SIG-M5 treated with dmso at 0.1 percent for 504 hours (cell line): ENCODE results near the gene ERG.

Source experiments
- DNase-seq: peaks from one replicate; lab custom pipeline; 2025; ENCODE audit not compliant: unreplicated experiment; lab: John Stamatoyannopoulos, UW

ERG gene

GRCh38 chr21:38361324-38361723 lies 137.0 kb downstream of the ERG start:
- no peak for DNase-seq

GRCh38 chr21:38359835-38360234 lies 138.4 kb downstream of the ERG start:
- DNase-seq, result no peak

GRCh38 chr21:38359090-38359489 lies 139.2 kb downstream of the ERG start:
- no peak for DNase-seq

GRCh38 chr21:38358666-38359065 lies 139.6 kb downstream of the ERG start:
- no peak for DNase-seq

DNA sequence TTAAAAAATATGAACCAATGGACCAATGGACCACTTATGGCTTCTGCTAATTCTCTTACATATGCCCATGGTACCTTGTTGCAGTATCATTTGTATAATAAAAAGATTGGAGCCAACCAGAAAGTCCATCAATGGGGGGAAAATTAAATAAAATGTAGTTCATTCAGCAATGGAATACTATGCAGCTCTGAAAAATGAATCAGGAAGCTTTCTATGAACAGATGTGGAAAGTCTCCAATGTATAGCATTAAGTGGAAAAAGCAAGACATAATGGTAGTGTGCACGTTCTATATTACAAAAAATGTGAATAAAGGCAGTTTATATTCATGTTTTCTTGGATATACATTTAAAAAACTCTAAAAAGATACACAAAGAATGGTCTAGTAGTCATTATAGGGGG lies 140.2 kb downstream of the ERG start:
- no peak for DNase-seq

DNA sequence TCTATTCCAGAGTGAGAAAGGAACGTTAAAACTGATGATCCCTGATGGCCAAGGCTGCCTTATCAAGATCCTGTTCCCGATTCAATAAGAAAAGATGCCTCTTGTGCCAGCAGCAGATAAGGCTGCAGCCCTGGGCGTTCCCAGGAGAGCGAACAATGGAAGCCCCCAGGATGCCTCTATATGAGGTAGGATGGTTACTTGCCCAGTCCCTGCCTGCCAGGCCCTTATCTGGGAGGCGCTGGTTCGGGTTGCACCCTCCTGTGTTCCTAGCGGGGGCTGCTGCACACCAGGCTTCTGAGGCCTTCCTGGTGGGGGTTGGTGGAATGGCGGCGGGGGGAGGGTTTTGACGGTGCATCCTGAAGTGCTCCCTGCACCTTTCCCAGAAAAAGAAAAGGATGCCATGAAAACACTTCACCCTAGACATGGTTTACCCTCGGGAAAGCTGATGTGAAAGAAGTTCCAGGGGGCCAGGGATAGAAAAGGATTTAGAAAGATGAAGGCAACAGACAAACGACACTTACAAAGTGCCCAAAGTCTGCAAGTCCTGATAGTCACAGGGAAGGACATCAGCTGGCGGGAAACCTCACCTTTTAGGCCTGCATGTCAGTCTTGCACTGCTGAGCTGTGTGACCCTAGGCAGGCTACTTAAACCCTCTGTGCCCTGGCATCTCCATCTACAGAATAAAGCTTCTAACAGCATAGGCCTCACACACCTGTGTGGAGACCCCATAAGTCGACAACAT lies 141.2 kb downstream of the ERG start:
- DNase-seq, result no peak

DNA sequence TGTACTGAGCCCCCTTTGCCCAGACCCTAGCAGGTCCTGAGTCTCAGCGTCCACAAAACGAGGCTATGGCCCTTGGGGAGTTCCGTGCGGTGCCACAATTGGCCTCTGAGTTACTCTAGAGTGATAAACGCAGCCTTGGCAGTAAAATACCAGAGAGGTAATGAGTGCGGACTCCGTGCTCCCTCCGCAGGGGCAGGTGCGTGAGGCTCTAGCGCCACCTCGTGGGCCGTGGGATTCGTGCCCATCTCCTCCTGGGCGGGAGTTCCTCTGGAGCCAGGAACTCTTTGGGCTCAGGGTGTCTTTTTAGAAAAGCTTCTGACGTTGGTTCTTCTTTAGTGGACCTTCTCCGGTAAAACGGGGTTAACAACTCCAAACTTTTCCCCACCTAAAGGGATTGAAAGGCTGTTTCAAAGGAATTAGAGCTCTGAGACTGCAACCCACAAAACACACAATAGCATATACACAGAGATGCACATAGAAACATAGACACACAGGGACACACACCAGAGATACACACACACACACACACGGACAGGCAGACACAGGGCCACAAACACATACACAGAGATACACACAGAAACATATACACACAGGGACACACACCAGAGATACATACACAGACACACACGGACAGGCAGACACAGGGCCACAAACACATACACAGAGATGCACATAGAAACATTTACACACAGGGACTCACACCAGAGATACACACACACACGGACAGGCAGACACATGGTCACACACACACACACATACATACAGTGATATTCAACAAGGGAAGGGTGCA lies 142.1 kb downstream of the ERG start:
- DNase-seq, result peak; percentile 49

GRCh38 chr21:38355353-38355752 lies 142.9 kb downstream of the ERG start:
- no peak for DNase-seq

GRCh38 chr21:38354746-38355145 lies 143.5 kb downstream of the ERG start:
- no peak for DNase-seq

GRCh38 chr21:38354231-38354630 lies 144.0 kb downstream of the ERG start:
- DNase-seq, result no peak

DNA sequence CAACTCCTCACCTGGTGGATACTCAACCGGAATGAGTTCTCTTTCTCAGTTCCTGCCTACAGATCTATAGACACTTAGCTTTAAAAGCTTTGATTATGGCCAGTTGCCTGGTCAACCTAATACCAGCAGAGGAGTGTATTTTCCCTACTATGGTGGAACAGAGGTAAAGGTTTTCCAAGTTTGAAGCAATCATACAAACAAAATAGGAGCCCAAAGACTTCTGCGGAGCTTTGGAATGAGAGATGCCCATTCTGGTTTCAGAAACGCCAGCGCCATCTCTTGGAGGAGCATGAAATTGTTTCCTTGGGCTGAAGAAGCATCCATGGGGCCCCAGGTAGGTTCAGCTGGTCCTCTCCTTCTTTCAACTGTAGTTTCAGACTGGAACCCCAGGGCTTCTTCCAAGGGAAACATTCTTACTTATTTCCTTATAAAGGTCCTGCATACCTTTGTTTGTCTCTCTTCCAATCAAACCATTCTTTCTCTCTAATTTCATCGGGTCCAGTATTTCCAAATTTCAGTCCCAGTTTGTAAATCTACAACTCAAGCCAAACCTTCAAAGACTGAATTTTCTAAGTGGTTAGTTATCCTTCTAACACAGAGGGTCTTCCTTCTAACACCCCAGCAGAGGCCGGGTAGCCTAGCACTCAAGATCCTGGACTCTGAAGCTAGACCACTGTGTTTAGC lies 145.6 kb downstream of the ERG start:
- peak; percentile 59 for DNase-seq

DNA sequence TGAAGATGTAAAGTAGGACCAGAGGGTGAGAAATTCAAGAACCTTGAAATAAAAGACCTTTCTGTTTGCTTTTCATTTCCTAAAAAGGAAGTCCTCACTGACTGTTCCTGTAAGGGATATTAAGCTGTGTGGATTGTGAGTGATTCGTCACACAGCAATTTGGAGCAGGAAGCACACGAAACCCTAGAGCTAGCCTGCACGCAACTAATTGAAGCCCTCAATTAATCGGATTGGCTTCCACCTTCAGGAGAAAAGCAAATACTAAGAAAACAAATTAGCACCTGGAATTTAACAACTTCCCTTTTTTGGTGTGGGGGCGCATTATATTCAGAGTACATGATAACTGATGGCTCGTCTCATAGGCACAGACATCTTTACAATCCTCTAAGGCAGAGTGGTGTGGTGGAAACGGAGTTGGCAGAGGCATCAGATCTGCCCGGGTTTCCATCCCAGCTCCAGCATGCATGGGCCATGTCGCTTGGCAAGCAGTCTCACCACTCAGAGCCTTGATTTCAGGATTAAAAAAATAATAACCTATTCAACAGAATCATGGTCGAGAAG lies 146.2 kb downstream of the ERG start:
- DNase-seq, result no peak

GRCh38 chr21:38351176-38351959 lies 146.9 kb downstream of the ERG start:
- DNase-seq, result no peak

DNA sequence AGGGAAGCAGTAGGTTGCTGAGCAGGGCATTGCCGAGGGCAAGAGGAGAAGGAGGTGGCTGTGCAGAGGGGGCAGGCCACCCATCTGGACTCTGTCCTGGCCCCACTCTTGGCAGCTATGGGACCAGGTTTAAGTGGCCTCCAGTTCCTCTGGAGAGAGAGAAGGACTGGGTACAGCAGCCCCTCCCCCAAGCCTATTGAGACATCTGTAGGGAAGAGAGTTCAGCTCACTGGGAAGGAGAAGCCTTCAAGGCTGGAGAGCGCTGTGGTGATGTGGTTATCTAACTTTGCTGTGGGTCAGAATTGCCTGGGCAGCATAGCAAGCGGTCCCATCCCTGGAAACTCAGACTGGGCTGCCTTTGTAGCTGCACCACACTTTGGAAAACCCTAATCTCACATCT lies 147.6 kb downstream of the ERG start:
- no peak for DNase-seq

DNA sequence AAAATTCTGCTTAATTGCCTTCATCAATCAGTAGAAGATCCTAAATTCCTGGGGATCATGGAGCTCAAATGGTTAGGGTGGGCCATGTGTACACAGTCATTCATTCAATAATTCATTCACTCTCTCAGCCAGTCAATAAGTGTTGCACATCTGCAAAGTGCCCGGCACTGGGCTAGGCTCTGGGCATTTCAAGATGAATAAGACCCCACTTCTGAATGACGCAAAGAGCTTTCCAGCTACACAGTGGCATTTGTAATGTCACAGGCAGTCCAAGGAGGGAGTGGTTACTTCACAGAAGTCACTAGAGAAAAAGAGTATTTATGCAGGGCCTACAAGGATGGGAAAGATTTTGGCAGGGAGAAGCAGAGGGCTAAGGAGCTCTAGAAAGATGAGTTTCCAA lies 148.3 kb downstream of the ERG start:
- no peak for DNase-seq

- DNase-seq, result no peak
Observed at GRCh38 chr21:38349111-38349746, 149.0 kb downstream of the ERG start.

GRCh38 chr21:38346286-38346685 lies 152.0 kb downstream of the ERG start:
- DNase-seq, result no peak

DNA sequence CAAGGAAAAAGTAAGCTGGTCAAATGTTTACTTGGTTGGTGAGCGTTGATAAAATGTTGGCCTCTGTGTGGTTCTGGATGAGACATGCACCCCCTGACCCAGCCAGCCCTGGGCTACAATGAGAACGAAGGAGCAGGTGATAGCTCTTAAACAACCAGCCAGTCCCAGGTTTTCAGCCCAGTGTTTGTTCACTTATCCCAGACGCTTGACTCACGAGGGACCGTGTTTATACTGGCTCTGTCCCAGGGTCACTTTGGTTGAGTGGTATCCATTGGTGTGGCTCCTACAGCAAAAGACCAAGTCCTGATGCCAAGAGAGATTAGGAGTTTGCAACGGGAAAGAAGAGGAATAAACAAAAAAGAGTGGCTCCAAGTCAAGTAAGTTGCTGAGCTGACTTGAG lies 154.6 kb downstream of the ERG start:
- DNase-seq, result peak; percentile 40

GRCh38 chr21:38342739-38343138 lies 155.5 kb downstream of the ERG start:
- DNase-seq, result no peak

DNA sequence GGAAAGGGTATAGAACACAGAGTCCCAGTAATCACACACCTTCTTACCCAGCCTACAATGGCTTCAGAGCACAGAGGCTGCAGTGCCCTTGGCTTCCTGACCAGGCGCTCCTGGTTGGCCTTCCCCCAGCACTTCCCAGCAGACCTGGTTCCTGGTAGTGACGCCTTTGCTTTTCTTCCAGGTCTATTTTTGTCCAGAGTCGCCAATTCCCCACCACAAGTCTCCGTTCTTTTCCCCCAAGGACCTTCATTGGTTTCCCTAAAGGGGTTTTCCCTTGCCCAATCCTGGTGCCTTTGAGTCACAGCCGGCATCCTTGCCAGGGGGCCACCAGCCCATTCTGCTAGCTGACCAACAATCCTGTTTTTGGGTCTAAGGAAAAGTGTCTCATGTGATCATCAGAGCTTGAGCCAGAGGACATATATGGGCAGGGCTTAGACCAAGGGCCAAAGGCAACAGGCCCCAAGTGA lies 156.7 kb downstream of the ERG start:
- no peak for DNase-seq
